Gastrocnemius medialis (tissue), 4 donors: ENCODE data around the gene PIK3R6. TPM values are rescaled to one million over a fixed set of nuclear protein-coding genes. Genes with fewer than 3 reads are reported as not detected.

ENCODE experiments used
- ATAC-seq, 2 donors: fragments of 150-250 bp; one replicate each; pipeline ENCODE4 v1.9.1; 2016
- DNase-seq, 2 donors: peaks; one replicate each; pipeline ENCODE4 v3.0.0-alpha.2; 2019
- H3K27ac ChIP-seq, 4 donors: fragments of 200-600 bp; sonication (generic); 1 replicate in 1 of 4; 2 replicates in 3 of 4; pipeline ENCODE4 v1.5.1; 2016 to 2018; ENCODE audit warnings: mild to moderate bottlenecking in 2 of 4, moderate library complexity in 1 of 4
- H3K27me3 ChIP-seq, 3 donors: fragments of 200-600 bp; sonication (generic) in 2 of 3; 1 replicate in 1 of 3; 2 replicates in 2 of 3; pipeline versions ENCODE4 v1.5.1 to v1.6.0; 2016 to 2019; ENCODE audit warnings: mild to moderate bottlenecking in 1 of 3, moderate library complexity in 1 of 3
- H3K36me3 ChIP-seq, 2 donors: fragments of 200-600 bp; sonication (generic) in 1 of 2; one replicate each; pipeline ENCODE4 v1.5.1; 2017 to 2018
- H3K4me1 ChIP-seq, 2 donors: fragments of 200-600 bp; sonication (generic) in 1 of 2; one replicate each; pipeline ENCODE4 v1.5.1; 2016 to 2017; ENCODE audit warnings: mild to moderate bottlenecking in 2 of 2
- H3K4me3 ChIP-seq, 4 donors: fragments of 200-600 bp; sonication (generic) in 3 of 4; 1 replicate in 1 of 4; 2 replicates in 3 of 4; pipeline ENCODE4 v1.5.1; 2016 to 2019; ENCODE audit warnings: mild to moderate bottlenecking in 2 of 4
- H3K9me3 ChIP-seq, 3 donors: fragments of 200-600 bp; sonication (generic) in 2 of 3; 1 replicate in 1 of 3; 2 replicates in 2 of 3; pipeline ENCODE4 v1.5.1; 2016 to 2019
- CTCF ChIP-seq, 5 experiments: fragments of 450-650 bp in 3 of 5; fragments of 200-600 bp in 2 of 5; sonication (generic) in 2 of 5; IDR thresholded peaks in 4 of 5; conservative IDR thresholded peaks in 1 of 5; 1 replicate in 4 of 5; 2 replicates in 1 of 5; pipeline ENCODE4 v1.5.1; 2016 to 2019; ENCODE audit warnings: antibody characterized with exemption in 5 of 5, mild to moderate bottlenecking in 3 of 5, moderate library complexity in 3 of 5
- POLR2A ChIP-seq, 2 donors: fragments of 450-650 bp; IDR thresholded peaks; one replicate each; pipeline ENCODE4 v1.6.1; 2017; ENCODE audit warnings: antibody characterized with exemption in 2 of 2, mild to moderate bottlenecking in 2 of 2, moderate library complexity in 2 of 2
- in situ Hi-C, 4 donors: fragments of 200-750 bp; cut with MboI; loops; one replicate each; pipeline versions ENCODE4 v1.15.0 to v1.8.0; 2017; ENCODE audit warnings: low sequenced_read_pairs in 4 of 4
- intact Hi-C: fragments of 100-400 bp; cut with DNase I; formaldehyde crosslinking; loops from one replicate; pipeline ENCODE4 v1.15.1; 2023; ENCODE audit warnings: low total_unique reads
- total RNA-seq, 4 donors: library from RNA; depleted of rRNA; stranded (reverse); fragments of >200 nt; gene quantifications; one replicate each; pipeline versions ENCODE4 v1.1.0 to v1.2.3, GENCODE V29; 2016

PIK3R6 gene
- total RNA-seq, 4 donors from 2014 or later = 0.09 to 0.24 (median 0.16) TPM; not detected in 1

DNA sequence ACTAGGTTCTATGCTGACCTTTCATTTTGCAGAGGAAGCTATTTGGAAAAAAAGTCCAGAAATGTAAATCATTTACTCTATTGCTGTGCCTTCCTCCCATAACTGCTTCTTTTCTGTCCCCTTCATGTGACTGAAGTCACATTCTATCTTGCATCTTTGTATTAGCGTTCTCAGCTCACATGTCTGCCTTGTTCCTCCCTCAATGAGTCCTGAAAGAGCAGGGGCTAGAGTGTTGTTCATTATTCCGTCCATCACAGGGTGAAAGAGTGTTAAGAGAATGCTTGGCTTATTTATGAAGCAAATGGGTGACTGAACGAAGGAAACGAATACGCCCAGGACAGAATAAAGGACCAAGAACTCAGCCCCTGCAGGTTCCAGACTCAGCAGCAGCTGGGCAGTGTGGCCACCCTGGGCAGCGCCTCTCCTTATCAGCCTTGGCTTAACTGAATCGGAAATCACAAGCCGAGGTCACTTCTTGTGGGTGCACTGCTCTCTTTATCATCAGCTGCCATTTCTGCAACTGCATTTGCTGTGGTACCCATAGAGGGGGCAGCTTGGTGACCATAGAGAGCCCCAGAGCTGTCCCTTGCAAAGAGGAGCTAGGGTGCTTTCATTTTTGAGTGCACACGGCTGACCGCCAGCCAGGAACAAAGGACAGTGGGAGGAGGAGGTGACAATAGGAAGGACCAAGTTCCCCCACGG, 1.8 kb upstream of the PIK3R6 start:
- no peak overlapping the region for H3K27ac ChIP-seq
- no peak overlapping the region for H3K4me3 ChIP-seq
- no peaks in the 10 kb centered on the region for H3K36me3 ChIP-seq
- H3K27me3 ChIP-seq = no peaks in the 10 kb centered on the region
- DNase-seq (no peak), ATAC-seq (no peak)
- no peaks in the 10 kb centered on the region for H3K4me1 ChIP-seq
- in situ Hi-C loops = no loop called here
- H3K9me3 ChIP-seq = no peaks in the 10 kb centered on the region
- intact Hi-C loops = no loop called here
- TF ChIP-seq POLR2A (IDR thresholded peaks at IDR 0.05) = no peak
- no peak for TF ChIP-seq CTCF (IDR thresholded peaks at IDR 0.05 in 4 of 5, conservative IDR thresholded peaks at IDR 0.05 in 1 of 5)

- Histone ChIP-seq H3K36me3 (no peaks in the 10 kb centered on the region), H3K4me3 (no peak overlapping the region), H3K9me3 (no peaks in the 10 kb centered on the region), H3K4me1 (no peaks in the 10 kb centered on the region), H3K27ac (no peak overlapping the region), H3K27me3 (no peaks in the 10 kb centered on the region)
- ATAC-seq (no peak), DNase-seq (no peak)
- TF ChIP-seq CTCF (IDR thresholded peaks at IDR 0.05 in 4 of 5, conservative IDR thresholded peaks at IDR 0.05 in 1 of 5) = no peak
- no peak for TF ChIP-seq POLR2A (IDR thresholded peaks at IDR 0.05)
- intact Hi-C loops = no loop called here
- in situ Hi-C loops = no loop called here
These were observed 1.1 kb upstream of the PIK3R6 start for GRCh38 chr17:8868529-8868951.

DNA sequence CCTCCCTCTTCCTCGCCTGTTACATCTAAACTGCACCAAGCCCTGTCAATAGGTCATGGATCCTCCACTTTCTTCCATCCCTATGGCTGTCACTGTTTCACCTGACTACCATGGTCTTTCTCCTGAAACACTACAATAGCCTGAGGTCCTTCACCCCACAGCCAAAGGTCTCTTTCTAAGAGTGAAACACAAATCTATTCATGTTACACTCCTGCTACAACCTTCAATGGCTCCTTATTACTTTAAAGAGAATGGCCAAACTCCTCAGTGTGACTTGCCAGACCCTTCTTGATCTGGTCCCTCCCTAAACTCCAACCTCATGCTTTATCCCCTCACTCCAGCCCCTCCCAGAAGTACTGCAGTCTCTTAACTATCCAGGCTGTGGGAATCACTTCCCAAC, 618 bp upstream of the PIK3R6 start:
- Histone ChIP-seq H3K27ac (no peak overlapping the region), H3K4me3 (no peak overlapping the region), H3K36me3 (no peaks in the 10 kb centered on the region), H3K27me3 (no peaks in the 10 kb centered on the region), H3K4me1 (no peaks in the 10 kb centered on the region), H3K9me3 (no peaks in the 10 kb centered on the region)
- DNase-seq = no peak
- intact Hi-C loops = no loop called here
- in situ Hi-C loops = no loop called here
- no peak for ATAC-seq
- TF ChIP-seq CTCF (IDR thresholded peaks at IDR 0.05 in 4 of 5, conservative IDR thresholded peaks at IDR 0.05 in 1 of 5) = no peak
- no peak for TF ChIP-seq POLR2A (IDR thresholded peaks at IDR 0.05)

DNA sequence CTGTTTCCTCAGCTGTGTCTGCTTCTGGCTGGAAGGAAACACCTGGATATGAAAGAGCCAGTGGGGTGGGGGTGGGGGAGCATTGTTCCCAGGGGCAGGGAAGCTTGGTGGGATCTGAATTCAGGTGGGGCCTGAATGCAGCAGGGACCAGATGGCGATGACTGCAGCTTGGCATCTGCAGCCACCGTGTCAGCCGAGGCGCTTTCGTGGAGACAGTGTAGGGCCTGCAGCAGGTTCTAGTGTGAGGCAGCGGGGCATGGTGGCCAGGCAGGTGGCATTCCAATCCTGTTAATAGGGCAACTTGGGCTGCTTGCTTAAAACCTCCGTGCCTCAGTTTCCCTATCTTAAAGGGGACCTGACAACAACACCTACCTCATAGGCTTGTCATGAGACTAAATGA, 1.7 kb downstream of the PIK3R6 start:
- TF ChIP-seq CTCF (IDR thresholded peaks at IDR 0.05 in 4 of 5, conservative IDR thresholded peaks at IDR 0.05 in 1 of 5) (no peak), POLR2A (IDR thresholded peaks at IDR 0.05) (no peak)
- Histone ChIP-seq H3K9me3 (no peaks in the 10 kb centered on the region), H3K27ac (no peak overlapping the region), H3K27me3 (no peaks in the 10 kb centered on the region), H3K4me1 (no peaks in the 10 kb centered on the region), H3K36me3 (no peaks in the 10 kb centered on the region), H3K4me3 (no peak overlapping the region)
- no peak for ATAC-seq
- in situ Hi-C loops = no loop called here
- no peak for DNase-seq
- intact Hi-C loops = no loop called here

DNA sequence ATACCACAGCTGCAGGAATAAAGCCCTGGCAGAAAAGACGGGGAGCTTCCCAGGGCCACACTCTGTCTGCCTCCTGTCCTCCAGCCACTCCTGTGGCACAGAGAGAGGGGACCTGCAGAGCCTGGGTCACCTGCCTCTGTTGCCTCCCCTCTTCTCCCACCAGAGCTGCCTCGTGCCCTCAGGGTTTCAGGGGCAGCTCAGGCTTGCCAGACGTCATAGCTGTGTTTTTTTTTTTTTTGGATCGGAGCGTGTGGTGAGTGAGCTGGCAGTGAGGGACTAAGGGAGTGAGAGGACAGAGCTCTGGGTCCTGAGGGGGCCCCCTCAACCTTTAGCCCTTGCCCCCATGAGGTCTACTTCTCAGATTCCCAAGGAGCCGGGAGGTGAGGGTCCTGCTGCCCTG, 2.1 kb downstream of the PIK3R6 start:
- H3K9me3 ChIP-seq = no peaks in the 10 kb centered on the region
- H3K27ac ChIP-seq = no peak overlapping the region
- DNase-seq (no peak), ATAC-seq (no peak)
- TF ChIP-seq CTCF (IDR thresholded peaks at IDR 0.05 in 4 of 5, conservative IDR thresholded peaks at IDR 0.05 in 1 of 5) (no peak), POLR2A (IDR thresholded peaks at IDR 0.05) (no peak)
- H3K36me3 ChIP-seq = no peaks in the 10 kb centered on the region
- H3K4me3 ChIP-seq = no peak overlapping the region
- in situ Hi-C loops (no loop called here), intact Hi-C loops (no loop called here)
- no peaks in the 10 kb centered on the region for H3K4me1 ChIP-seq
- no peaks in the 10 kb centered on the region for H3K27me3 ChIP-seq
